ENCODE measurements around the gene PTGR3.

The PTGR3 gene

GRCh38 chr18:75209129-75209950 lies at the start of gene PTGR3:
Gene PTGR3, minus strand, starts transcription at chr18:75209139. Its CDS starts 81 bp downstream, at chr18:75209058.
- TF ChIP-seq ZNF274 (IDR thresholded peaks at IDR 0.05; ENCODE audit: low read depth, low read length): no peak
- peak within 1 kb of the TSS; percentile 71 for H3K4me3 ChIP-seq (ENCODE audit: low read length)

DNA sequence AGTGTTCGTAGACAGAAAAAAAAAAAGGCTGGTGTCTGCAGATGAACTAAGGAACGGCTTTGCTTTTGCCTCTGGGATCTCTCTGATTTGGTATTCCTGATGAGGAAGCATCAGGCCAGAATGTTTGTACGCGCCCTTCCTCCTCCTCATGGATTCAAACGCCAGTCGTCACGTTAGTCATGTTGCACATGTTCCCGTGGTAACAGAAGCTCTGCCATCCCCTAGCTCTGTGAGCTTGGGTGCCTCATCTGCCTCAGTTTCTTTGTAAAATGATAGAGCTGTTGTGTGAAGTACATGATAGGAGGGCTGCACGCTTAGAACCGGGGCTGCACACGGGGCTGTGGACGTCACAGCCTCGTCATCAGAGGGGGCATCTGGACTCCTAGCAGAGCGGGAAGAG lies 48.7 kb upstream of the PTGR3 start:
- no peak for TF ChIP-seq ZNF274 (IDR thresholded peaks at IDR 0.05; ENCODE audit: low read depth, low read length)
- H3K4me3 ChIP-seq (ENCODE audit: low read length): no peak overlapping the region

- no peak for TF ChIP-seq ZNF274 (IDR thresholded peaks at IDR 0.05; ENCODE audit: low read depth, low read length)
Measured at GRCh38 chr18:75256376-75256775, 47.4 kb upstream of the PTGR3 start.

GRCh38 chr18:75255094-75255493 lies 46.2 kb upstream of the PTGR3 start:
- no peak for TF ChIP-seq ZNF274 (IDR thresholded peaks at IDR 0.05; ENCODE audit: low read depth, low read length)
- no peak overlapping the region for H3K4me3 ChIP-seq (ENCODE audit: low read length)

More at GRCh38 chr18:75256376-75256775, 47.4 kb upstream of the PTGR3 start:
- H3K4me3 ChIP-seq (ENCODE audit: low read length): no peak overlapping the region

- no peak for TF ChIP-seq ZNF274 (IDR thresholded peaks at IDR 0.05; ENCODE audit: low read depth, low read length)
- no peak overlapping the region for H3K4me3 ChIP-seq (ENCODE audit: low read length)
Measured at GRCh38 chr18:75253784-75254183, 44.8 kb upstream of the PTGR3 start.

DNA sequence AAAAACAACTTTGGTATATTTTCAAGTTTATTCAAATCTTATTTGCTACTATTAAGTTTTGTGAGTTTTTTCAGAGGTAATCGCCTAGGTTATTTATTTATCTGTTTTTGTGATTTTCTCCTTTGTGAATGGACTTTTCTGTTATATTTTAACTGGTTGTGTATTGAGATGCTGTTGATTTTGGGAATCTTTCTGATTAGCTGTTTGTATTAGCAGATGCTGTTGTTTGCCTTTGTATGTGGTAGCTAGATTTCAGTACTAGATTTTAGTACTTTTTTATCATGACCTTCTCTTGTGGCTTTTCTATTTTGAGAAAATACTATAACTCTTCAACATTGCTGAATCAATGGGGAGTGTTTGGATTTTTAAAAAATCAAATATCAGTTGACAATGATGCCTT lies 44.1 kb upstream of the PTGR3 start:
- no peak for TF ChIP-seq ZNF274 (IDR thresholded peaks at IDR 0.05; ENCODE audit: low read depth, low read length)
- H3K4me3 ChIP-seq (ENCODE audit: low read length): no peak overlapping the region

GRCh38 chr18:75252136-75252535 lies 43.2 kb upstream of the PTGR3 start:
- no peak overlapping the region for H3K4me3 ChIP-seq (ENCODE audit: low read length)
- TF ChIP-seq ZNF274 (IDR thresholded peaks at IDR 0.05; ENCODE audit: low read depth, low read length): no peak

DNA sequence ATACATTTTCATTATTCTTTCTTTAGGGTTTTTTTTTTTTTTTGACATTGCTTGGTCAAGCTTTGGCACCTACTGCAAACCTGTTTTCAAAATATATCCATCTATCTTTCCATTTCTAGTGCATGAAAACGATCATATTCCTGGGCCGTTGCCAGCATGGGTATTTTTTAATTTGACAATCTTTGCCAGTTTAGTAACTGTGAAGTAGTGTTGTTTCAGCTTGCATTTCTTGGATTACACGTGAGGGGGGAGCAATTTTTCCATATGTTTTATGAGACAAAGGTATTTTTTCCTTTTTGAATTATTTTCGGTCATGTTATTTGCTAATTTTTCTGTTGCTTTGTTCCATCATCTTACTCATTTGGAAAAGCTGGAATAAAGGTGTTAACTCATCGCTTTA lies 42.5 kb upstream of the PTGR3 start:
- H3K4me3 ChIP-seq (ENCODE audit: low read length): no peak overlapping the region
- TF ChIP-seq ZNF274 (IDR thresholded peaks at IDR 0.05; ENCODE audit: low read depth, low read length): no peak

- no peak overlapping the region for H3K4me3 ChIP-seq (ENCODE audit: low read length)
- TF ChIP-seq ZNF274 (IDR thresholded peaks at IDR 0.05; ENCODE audit: low read depth, low read length): no peak
Measured at GRCh38 chr18:75250471-75250821, 41.5 kb upstream of the PTGR3 start.

GRCh38 chr18:75249672-75250470 lies 40.9 kb upstream of the PTGR3 start:
- no peak for TF ChIP-seq ZNF274 (IDR thresholded peaks at IDR 0.05; ENCODE audit: low read depth, low read length)
- H3K4me3 ChIP-seq (ENCODE audit: low read length): no peak overlapping the region

DNA sequence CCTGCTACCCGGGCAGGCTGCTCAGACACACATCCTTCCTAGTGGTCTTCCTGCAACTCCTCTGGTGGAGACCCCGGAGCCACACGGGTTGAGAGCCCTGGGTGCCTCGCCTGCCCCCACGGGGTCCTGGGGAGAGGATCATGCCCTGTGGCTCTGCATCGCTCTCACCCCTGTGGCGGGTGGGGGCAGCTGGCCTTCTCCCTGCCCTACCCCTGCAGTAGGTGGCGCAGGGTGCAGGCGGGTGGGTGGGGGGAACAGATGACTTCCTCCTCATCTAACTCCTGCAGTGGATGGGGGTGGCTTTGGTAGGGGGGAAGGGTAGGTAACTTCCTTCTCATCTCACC lies 40.2 kb upstream of the PTGR3 start:
- no peak overlapping the region for H3K4me3 ChIP-seq (ENCODE audit: low read length)
- no peak for TF ChIP-seq ZNF274 (IDR thresholded peaks at IDR 0.05; ENCODE audit: low read depth, low read length)

DNA sequence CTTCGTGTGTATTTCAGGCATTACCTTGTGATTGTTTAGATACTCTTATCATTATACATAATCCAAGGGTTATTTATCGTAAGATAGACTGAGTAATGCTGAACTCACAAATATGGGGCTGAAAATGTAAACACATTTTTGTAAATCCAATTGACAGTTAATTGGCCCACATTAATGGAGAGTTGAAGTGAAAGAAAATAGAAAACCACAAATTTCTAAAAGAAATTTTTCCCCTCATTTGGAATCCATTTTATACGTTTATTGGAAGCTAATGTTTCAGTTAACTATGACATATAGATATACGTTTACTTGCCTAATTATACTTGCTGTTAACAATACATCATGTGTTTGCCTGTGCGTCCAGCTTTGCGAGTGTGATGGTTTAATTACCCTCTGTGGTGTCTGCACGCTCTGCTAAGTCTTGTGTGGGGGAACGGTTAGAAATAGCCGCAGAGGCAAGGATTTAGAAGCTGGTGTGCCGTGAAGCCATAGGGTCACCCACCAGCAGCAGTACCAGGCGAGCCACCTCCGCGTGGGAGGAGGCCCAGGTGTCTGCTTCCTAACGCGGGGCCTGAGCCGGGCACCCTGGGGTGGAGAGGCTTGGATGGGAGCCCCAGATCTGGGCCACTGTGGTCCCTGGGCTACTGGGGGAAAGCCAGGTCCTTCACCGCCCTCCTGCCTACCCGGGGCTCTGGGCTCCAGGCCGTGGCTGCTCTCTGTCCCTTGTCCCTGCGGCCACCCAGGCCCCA lies 39.7 kb upstream of the PTGR3 start:
- H3K4me3 ChIP-seq (ENCODE audit: low read length): no peak overlapping the region; the same call in 1 of the 2 replicates
- no peak for TF ChIP-seq ZNF274 (IDR thresholded peaks at IDR 0.05; ENCODE audit: low read depth, low read length)

GRCh38 chr18:75247611-75248421 lies 38.9 kb upstream of the PTGR3 start:
- no peak for TF ChIP-seq ZNF274 (IDR thresholded peaks at IDR 0.05; ENCODE audit: low read depth, low read length)
- peak overlapping the region; percentile 69; the same call in 1 of the 2 replicates for H3K4me3 ChIP-seq (ENCODE audit: low read length)
